Measurements from ENCODE around the gene PNKD. TPM values are rescaled to one million over a fixed set of nuclear protein-coding genes. Genes with fewer than 3 reads are reported as not detected.

PNKD gene
- total and polyA plus RNA-seq, 9 donors = 23.3 to 74.5 (median 48.1) TPM

DNA sequence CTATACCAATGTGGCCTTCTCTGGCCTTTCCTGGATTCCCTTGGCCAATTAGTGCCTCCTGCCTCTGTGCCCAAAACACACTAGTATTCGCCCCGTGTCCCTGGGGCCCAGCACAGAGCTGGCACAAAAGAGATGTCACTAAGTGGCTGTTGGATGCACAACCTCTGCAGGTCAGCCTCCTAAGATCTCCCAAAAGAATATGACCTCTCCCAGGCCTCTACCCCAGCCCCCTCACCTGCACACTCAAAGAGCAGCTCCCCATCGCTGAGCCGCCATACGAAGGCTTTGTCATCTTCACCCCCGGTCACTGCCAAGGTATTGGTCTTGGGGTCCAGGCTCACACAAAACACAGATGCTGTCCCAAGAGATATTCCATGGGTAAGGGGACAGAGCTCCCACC is 3.1 kb upstream of the PNKD start:
- 94 to 98% (median 95%) methylated on average over 6 of the region's 6 CpGs for WGBS, 3 donors
- no peaks in the 10 kb centered on the region for H3K9me3 ChIP-seq
- H3K4me1 ChIP-seq (ENCODE audit: insufficient read depth) = peaks cover 13% of the 10 kb centered on the region
- no peak overlapping the region for H3K27ac ChIP-seq
- intact Hi-C loops (cut with DNase I) = loop anchor here in 2 of 4 donors (5.0 kb wide), 2 partner anchors 50 to 80 kb away; partner anchors contain the start of gene ARPC2 (in 1 of the 2)
- no peaks in the 10 kb centered on the region for H3K36me3 ChIP-seq
- H3K27me3 ChIP-seq = no peaks in the 10 kb centered on the region
- TF ChIP-seq POLR2A (IDR thresholded peaks at IDR 0.05) (no peak), CTCF (IDR thresholded peaks at IDR 0.05) (no peak), EP300 (IDR thresholded peaks at IDR 0.05) (no peak)
- H3K4me3 ChIP-seq = no peak overlapping the region
- DNase-seq = peak in 1 of 5 donors; percentile 30

- H3K9me3 ChIP-seq = no peaks in the 10 kb centered on the region
- H3K27me3 ChIP-seq = no peaks in the 10 kb centered on the region
- no peaks in the 10 kb centered on the region for H3K36me3 ChIP-seq
- H3K4me3 ChIP-seq = peak overlapping the region; percentile 89
- TF ChIP-seq CTCF (IDR thresholded peaks at IDR 0.05) = no peak
- TF ChIP-seq POLR2A (IDR thresholded peaks at IDR 0.05) = no peak
- TF ChIP-seq EP300 (IDR thresholded peaks at IDR 0.05) = no peak
- WGBS, 3 donors = 2 to 4% (median 4%) methylated on average over 23 of the region's 23 CpGs
- intact Hi-C loops (cut with DNase I) = loop anchor here in 2 of 4 donors (10.0 kb wide), 2 partner anchors 194 to 384 kb away; partner anchors contain the start of genes BCS1L (in 1 of the 2) and ZNF142 (in 1 of the 2)
- H3K27ac ChIP-seq = peak overlapping the region in 1 of 2 donors; percentile 15
- no peak for DNase-seq
- peaks cover 10% of the 10 kb centered on the region for H3K4me1 ChIP-seq (ENCODE audit: insufficient read depth)
Observed at GRCh38 chr2:218270721-218271486, 585 bp downstream of the PNKD start.

GRCh38 chr2:218271487-218271797 is 1.1 kb downstream of the PNKD start:
- no peak for DNase-seq
- Histone ChIP-seq H3K4me3 (peak overlapping the region; percentile 89), H3K9me3 (no peaks in the 10 kb centered on the region), H3K27ac (no peak overlapping the region), H3K36me3 (no peaks in the 10 kb centered on the region), H3K27me3 (no peaks in the 10 kb centered on the region), H3K4me1 (ENCODE audit: insufficient read depth) (peaks cover 10% of the 10 kb centered on the region)
- 39 to 41% (median 40%) methylated on average over 4 of the region's 4 CpGs for WGBS, 3 donors
- intact Hi-C loops (cut with DNase I) = loop anchor here in 2 of 4 donors (10.0 kb wide), 2 partner anchors 193 to 383 kb away; partner anchors contain the start of genes BCS1L (in 1 of the 2) and ZNF142 (in 1 of the 2)
- TF ChIP-seq EP300 (IDR thresholded peaks at IDR 0.05) (no peak), CTCF (IDR thresholded peaks at IDR 0.05) (no peak), POLR2A (IDR thresholded peaks at IDR 0.05) (no peak)

DNA sequence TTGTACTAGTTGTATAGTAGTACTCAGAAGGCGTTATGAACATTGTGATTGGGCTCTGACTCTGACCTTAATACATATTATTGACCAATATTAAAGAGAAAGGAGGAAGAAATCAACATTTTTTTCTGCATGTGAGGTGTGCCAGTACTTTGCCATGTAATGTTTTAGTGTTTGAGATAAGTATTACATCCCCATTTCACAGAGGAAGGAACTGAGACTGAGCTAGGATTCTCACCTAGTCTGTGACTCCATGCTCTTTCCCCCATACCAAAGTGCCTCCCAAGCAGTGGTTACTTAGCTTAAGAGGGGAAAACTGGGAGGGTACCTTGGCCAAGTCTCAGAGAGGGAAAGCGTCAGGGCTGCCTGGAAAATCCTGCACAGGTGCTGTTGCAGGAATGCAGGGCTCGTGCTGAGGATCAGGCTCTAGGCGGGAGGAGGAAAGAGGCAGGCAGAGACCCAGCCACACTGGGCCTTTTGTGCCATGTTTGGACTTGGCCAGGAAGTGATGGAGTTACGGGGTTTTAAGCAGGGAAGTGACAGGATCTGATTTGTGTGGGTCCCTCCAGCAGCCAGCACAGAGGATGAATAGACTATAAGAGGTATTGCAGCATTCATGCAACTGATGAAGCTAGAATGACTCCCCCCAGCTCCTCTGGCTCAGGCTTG is 1.7 kb downstream of the PNKD start:
- no peaks in the 10 kb centered on the region for H3K27me3 ChIP-seq
- TF ChIP-seq CTCF (IDR thresholded peaks at IDR 0.05) = no peak
- no peak for TF ChIP-seq POLR2A (IDR thresholded peaks at IDR 0.05)
- no peak for TF ChIP-seq EP300 (IDR thresholded peaks at IDR 0.05)
- DNase-seq = no peak
- 46 to 58% (median 50%) methylated on average over 5 of the region's 5 CpGs for WGBS, 3 donors
- H3K9me3 ChIP-seq = no peaks in the 10 kb centered on the region
- peaks cover 10% of the 10 kb centered on the region for H3K4me1 ChIP-seq (ENCODE audit: insufficient read depth)
- intact Hi-C loops (cut with DNase I) = loop anchor here in 2 of 4 donors (10.0 kb wide), 2 partner anchors 193 to 383 kb away; partner anchors contain the start of genes BCS1L (in 1 of the 2) and ZNF142 (in 1 of the 2)
- no peak overlapping the region for H3K4me3 ChIP-seq
- peak overlapping the region in 1 of 2 donors; percentile 11 for H3K27ac ChIP-seq
- no peaks in the 10 kb centered on the region for H3K36me3 ChIP-seq
